GM20000 (cell line): ENCODE results near the gene CFAP299.
A peak's percentile ranks its signal among the peaks of the same experiment; 100 is the strongest.

ENCODE experiments used
- DNase-seq: peaks from one replicate; pipeline ENCODE4 v3.0.0; 2012; ENCODE audit warnings: low spot score
- TF ChIP-seq, protein P1 (sequence below): IDR thresholded peaks from 2 replicates; pipeline ENCODE4 v1.5.1; 2012; ENCODE audit warnings: mild to moderate bottlenecking, control low read depth; ENCODE audit errors: extremely low read depth, missing control alignments

The CFAP299 gene

DNA sequence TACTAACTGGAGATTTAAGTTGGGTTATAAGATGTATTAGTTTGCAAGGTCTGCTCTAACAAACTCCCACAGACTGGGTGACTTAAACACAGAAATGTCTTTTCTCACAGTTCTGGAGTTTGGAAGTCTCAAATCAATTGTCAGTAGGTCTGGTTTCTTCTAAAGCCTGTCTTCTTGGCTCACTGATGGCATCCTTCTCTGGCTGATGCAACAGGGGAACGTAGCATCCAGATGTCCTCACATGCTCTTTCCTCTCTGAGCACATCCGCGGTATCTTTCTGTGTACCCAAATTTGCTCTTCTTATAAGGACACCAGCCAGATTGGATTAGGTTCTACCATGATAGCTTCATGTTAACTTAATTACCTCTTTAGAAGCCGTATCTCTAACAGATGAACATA is 631.8 kb downstream of the CFAP299 start:
- TF ChIP-seq, protein P1, sequence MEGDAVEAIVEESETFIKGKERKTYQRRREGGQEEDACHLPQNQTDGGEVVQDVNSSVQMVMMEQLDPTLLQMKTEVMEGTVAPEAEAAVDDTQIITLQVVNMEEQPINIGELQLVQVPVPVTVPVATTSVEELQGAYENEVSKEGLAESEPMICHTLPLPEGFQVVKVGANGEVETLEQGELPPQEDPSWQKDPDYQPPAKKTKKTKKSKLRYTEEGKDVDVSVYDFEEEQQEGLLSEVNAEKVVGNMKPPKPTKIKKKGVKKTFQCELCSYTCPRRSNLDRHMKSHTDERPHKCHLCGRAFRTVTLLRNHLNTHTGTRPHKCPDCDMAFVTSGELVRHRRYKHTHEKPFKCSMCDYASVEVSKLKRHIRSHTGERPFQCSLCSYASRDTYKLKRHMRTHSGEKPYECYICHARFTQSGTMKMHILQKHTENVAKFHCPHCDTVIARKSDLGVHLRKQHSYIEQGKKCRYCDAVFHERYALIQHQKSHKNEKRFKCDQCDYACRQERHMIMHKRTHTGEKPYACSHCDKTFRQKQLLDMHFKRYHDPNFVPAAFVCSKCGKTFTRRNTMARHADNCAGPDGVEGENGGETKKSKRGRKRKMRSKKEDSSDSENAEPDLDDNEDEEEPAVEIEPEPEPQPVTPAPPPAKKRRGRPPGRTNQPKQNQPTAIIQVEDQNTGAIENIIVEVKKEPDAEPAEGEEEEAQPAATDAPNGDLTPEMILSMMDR, result no peak

DNA sequence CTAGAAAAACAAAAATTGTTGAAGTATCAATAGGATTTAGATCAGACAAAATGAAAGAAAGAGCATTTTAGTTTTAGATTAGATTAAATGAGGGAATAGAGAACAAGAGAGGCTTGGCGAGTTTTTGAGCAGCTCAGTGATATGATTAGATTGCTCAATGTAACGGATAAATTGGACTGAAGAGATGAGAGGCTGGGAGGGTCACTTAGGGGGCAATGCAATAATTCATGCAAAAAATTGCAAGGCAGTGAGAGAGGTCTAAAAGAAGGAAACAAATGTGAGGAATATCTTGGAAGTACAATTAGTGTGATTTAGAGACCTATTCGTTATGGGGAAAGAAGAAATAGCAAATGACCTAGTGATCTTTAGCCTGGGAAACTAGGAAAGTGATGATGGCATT is 644.7 kb downstream of the CFAP299 start:
- TF ChIP-seq, protein P1, result no peak

More for the DNA sequence above, 631.8 kb downstream of the CFAP299 start:
- no peak for DNase-seq

DNA sequence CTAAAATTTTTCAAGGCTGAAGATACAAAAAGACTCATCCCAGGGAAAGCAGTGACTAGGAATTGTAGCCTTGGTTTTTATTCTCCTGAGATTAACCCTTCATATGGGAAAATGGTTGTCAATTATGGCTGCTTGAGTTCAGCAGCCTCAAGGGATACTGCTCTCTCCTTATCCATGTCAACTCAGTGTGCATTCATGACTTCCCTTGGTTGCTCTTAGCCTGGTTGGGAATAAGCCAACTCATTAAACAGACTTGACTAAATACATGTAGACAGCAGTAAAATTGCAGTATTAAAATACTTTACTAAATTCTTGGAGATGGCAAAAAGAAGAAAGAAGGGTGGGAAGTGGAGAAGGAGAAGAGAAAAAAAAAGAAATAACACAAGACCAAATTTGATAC is 650.5 kb downstream of the CFAP299 start:
- no peak for DNase-seq
- TF ChIP-seq, protein P1, result no peak

More for the DNA sequence above, 644.7 kb downstream of the CFAP299 start:
- DNase-seq, result no peak

DNA sequence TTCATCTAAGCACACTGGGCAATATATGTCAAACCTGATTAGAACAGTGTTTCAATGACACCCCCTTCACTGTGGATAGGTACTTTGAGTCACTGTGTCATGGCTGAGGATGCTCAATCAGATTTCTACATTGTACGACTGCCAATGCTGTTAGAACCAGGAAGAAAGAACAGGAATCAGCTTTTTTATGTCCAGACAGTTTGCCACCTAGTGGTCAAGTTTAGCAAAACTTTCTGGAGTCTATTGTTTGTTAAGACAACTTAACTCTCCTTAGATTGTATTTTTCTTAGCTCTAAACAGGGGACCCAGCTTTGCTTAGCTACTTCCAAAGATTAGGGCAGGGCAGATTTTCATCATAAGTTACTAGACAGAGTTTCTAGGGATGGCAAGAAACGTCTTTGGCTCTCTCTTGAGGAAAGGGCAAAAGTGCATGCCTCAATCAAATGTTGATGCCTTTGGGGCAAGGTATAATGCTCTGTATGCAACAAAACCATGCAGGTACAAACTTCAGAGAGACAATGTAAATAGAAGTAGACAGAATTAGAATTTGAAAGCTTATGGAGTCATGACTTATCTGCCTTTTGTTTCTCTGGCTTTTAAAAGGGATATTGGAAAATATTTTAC is 654.5 kb downstream of the CFAP299 start:
- peak; percentile 29 for DNase-seq
- TF ChIP-seq, protein P1, result peak; percentile 27

DNA sequence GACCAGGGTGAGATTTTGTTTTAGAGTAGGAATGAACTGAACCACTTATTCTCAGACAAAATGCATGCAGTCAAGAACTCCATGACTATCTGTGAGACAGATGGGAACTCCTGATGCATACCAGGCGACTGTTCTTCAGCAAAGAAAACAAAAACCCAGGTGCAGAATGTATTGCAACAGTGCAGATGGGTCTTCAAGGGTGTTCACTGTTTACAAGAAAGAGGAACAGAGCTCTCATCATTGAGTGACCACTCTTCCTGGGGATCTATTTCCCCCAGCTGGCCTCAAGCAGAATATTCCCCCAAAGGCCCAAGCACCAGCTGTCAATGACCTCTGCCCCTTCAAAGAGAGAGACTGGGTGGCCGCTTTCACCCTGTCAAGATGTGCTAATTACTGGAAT is 655.3 kb downstream of the CFAP299 start:
- TF ChIP-seq, protein P1, result no peak
- DNase-seq, result no peak

DNA sequence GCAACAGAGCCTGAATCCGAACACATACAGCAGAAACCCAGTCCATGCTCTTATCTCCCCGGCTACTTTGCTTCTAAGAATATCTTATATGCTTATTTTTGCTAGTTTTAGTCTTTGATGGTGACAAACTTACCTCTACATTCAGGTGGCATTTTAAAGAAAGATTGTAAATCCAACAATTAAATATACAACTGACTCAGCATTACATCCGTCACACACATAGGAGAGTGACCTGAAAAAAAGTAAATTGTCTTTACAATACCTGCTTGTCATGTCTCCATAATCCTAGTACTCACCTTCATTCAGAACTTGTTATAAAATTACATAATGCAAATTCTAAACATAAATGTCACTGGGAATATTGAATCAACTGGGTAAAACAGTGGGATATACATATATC is 664.4 kb downstream of the CFAP299 start:
- TF ChIP-seq, protein P1, result no peak

DNA sequence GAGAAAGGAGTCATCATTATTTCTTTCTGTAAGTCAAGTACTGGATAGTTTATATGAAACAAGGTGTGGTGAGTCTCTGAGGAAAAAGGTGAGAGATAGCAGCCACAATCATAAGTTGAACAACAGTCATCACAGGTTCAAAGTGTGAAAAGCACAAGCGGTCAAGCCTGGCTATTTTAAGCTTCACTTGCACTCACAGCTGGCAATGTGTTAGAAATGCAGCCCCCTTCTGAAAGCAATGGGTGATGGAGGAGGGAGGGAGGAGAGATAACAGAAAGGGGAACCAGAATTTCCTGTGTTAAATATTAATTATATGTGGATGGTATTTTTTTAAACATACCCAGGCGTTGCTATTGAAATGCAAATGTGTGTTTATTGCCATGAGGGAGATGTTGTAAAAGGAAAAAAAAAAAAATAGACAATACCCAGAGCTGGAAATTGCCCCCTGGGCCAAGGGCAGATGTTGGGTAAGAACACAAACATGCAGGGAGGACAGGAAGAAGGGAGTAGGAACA is 668.1 kb downstream of the CFAP299 start:
- no peak for DNase-seq
- TF ChIP-seq, protein P1, result no peak

More for the DNA sequence above, 664.4 kb downstream of the CFAP299 start:
- DNase-seq, result no peak
